T-helper 22 cell (primary cell): ENCODE results near the gene ABI3.
A peak's percentile ranks its signal among the peaks of the same experiment; 100 is the strongest.
"Not testable (repeated sequence)": the region's sequence is repeated elsewhere in the genome, so short reads cannot be mapped to it uniquely, and the experiment has no call there.

Experiments
- DNase-seq: peaks from one replicate; pipeline ENCODE4 v3.0.0-alpha.2; 2020; ENCODE audit warnings: low read depth

Gene ABI3

GRCh38 chr17:49210158-49211029 lies at the start of gene ABI3, which contains the start of gene GNGT2:
ABI3 (plus strand) TSS chr17:49210707; CDS start chr17:49210725, 18 bp downstream.
GNGT2 (minus strand) TSS chr17:49210574; CDS start chr17:49207422, 3,152 bp downstream.
- DNase-seq = peak; percentile 23

- no peak for DNase-seq
Observed at GRCh38 chr17:49162866-49163265, 47.6 kb upstream of the ABI3 start.

GRCh38 chr17:49165143-49165542 lies 45.4 kb upstream of the ABI3 start:
- no peak for DNase-seq

GRCh38 chr17:49168706-49169105 lies 41.8 kb upstream of the ABI3 start:
- DNase-seq = no peak

GRCh38 chr17:49170216-49170615 lies 40.3 kb upstream of the ABI3 start:
- DNase-seq = no peak

GRCh38 chr17:49170711-49171110 lies 39.8 kb upstream of the ABI3 start:
- not testable (repeated sequence) for DNase-seq

- not testable (repeated sequence) for DNase-seq
Observed at GRCh38 chr17:49175978-49176377, 34.5 kb upstream of the ABI3 start.

- DNase-seq = peak; percentile 20
Observed at GRCh38 chr17:49180303-49180702, 30.2 kb upstream of the ABI3 start.

- DNase-seq = no peak
Observed at GRCh38 chr17:49180998-49181635, 29.4 kb upstream of the ABI3 start.

GRCh38 chr17:49183341-49183740 lies 27.2 kb upstream of the ABI3 start:
- DNase-seq = no peak

GRCh38 chr17:49183801-49184200 lies 26.7 kb upstream of the ABI3 start:
- DNase-seq = no peak

- not testable (repeated sequence) for DNase-seq
Observed at GRCh38 chr17:49184522-49184921, 26.0 kb upstream of the ABI3 start.

GRCh38 chr17:49185381-49185780 lies 25.1 kb upstream of the ABI3 start:
- not testable (repeated sequence) for DNase-seq

GRCh38 chr17:49187301-49187700 lies 23.2 kb upstream of the ABI3 start:
- DNase-seq = no peak

GRCh38 chr17:49190932-49191331 lies 19.6 kb upstream of the ABI3 start:
- DNase-seq = no peak

GRCh38 chr17:49191409-49191916 lies 19.0 kb upstream of the ABI3 start:
- DNase-seq = no peak

- peak; percentile 71 for DNase-seq
Observed at GRCh38 chr17:49191917-49192741, 18.4 kb upstream of the ABI3 start.

- DNase-seq = no peak
Observed at GRCh38 chr17:49193513-49194296, 16.8 kb upstream of the ABI3 start.

- DNase-seq = no peak
Observed at GRCh38 chr17:49194297-49194607, 16.3 kb upstream of the ABI3 start.

GRCh38 chr17:49195751-49196150 lies 14.8 kb upstream of the ABI3 start:
- DNase-seq = no peak

- DNase-seq = no peak
Observed at GRCh38 chr17:49196520-49196919, 14.0 kb upstream of the ABI3 start.
